GM12874 (cell line): ENCODE results near the gene NAP1L1.

Experiments used
- CTCF ChIP-seq: IDR thresholded peaks from 2 replicates; pipeline ENCODE4 v1.5.1; 2011; ENCODE audit warnings: low read depth, mild to moderate bottlenecking, control low read depth, low read length, moderate library complexity; ENCODE audit not compliant: insufficient read depth

Gene NAP1L1

GRCh38 chr12:76003355-76003638, 81.2 kb downstream of the NAP1L1 start:
- no peak for TF ChIP-seq CTCF

GRCh38 chr12:76002598-76003354, 81.7 kb downstream of the NAP1L1 start:
- TF ChIP-seq CTCF: no peak

DNA sequence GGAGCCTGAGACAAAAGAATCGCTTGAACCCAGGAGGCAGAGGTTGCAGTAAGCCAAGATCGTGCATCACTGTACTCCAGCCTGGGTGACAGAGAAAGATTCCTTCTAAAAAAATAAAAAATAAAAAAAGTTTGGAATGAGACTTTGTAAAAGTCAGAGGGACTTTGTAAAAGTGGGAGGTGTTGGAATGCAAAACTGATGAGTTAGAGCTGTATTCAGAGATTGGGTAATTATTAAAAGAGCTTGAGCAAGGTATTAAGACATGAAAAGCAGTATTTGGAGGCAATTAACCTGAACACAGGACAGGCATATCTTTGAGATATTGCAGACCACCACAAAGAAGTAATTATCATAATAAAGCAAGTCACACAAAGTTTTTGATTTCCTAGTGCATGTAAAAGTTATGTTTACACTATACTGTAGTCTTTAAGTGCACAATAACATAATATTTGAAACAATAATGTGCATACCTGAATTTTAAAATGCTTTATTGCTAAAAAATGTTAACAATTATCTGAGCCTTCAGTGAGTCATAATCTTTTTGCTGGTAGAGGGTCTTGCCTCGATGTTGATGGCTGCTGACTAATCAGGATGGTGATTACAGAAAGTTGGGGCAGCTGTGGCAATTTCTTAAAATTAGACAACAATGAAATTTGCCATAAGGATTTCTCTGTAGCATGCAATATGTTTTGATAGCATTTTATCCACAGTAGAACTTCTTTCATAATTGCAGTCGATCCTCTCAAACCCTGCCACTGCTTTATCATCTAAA, 86.0 kb downstream of the NAP1L1 start:
- no peak for TF ChIP-seq CTCF

GRCh38 chr12:75997658-75998057, 86.8 kb downstream of the NAP1L1 start:
- TF ChIP-seq CTCF: no peak

DNA sequence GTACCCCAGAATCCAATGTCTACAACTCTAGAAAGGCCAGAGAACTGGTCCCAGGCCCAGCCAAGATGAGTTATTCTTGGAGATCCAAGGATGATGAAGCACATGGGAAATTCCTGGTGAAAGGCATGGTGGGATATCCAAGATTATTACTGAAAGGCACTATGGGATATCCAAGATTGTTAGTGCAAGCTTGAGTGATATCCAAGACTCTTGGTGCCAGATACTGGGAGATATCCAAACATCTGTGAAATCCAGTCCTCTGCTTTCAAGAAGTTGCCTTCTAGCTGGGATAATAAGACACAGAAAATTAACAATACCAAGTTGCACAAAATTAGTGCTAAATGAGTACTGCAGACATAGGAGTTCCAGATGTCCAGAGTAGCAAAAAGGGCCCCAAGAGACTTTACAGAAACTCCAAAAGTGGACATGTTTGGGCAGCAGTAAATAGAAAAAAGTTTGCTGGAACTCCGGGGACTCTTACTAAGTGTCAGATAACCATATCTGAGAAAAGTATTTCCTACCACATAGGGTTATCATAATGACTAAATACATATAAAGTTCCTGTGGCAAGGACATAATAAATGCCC, 87.5 kb downstream of the NAP1L1 start:
- no peak for TF ChIP-seq CTCF

- TF ChIP-seq CTCF: no peak
Observed at GRCh38 chr12:75995691-75996090, 88.8 kb downstream of the NAP1L1 start.

GRCh38 chr12:75994069-75994740, 90.3 kb downstream of the NAP1L1 start:
- TF ChIP-seq CTCF: no peak
